CD4-positive, alpha-beta T cell treated with Interleukin-6 at 100 ng/mL for 8 hours (primary cell): ENCODE data around the gene MAGEA4.

Source experiments
- DNase-seq: peaks from one replicate; pipeline ENCODE4 v3.0.0-alpha.2; 2020; ENCODE audit warnings: mixed read lengths, low spot score

Gene MAGEA4

DNA sequence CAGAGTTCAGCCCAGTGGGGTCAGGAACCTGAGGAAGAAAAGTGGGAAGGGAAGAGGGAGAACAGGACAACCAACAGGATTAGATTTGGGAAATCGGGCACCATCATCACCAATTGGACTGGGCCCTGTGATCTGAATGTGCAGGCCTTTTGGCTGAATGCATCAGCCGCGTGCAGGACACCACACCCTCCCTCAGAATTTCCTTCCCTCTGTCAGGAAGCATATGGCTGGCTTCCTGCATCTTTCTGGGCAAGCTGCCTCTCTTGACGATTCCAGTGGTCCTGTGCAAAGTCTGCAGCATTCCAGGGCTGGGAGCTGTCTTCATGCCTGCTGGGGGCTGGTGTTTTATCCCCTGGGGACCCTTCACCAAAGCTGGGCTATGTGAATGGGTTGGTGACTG lies 16.4 kb downstream of the MAGEA4 start:
- DNase-seq: no peak

DNA sequence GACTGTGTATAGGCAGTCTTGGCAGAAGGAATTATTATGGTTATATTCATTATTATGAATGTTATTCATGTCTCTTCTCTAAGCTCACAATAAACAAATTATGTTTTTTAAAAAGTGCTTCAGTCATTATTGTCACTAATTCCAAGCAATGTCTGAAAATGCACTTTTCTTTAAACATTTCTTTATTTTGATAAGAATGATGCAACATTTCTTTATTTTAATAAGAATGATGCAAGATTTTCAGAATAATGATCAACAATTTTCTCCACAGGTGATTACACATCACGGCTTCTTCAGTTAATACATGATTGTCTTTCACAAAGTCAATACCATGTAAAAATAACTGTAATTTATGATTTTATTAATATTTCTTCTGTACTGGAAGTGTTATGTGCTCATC lies 22.7 kb downstream of the MAGEA4 start:
- DNase-seq: no peak

GRCh38 chrX:151938172-151938571 lies 25.5 kb downstream of the MAGEA4 start:
- no peak for DNase-seq

DNA sequence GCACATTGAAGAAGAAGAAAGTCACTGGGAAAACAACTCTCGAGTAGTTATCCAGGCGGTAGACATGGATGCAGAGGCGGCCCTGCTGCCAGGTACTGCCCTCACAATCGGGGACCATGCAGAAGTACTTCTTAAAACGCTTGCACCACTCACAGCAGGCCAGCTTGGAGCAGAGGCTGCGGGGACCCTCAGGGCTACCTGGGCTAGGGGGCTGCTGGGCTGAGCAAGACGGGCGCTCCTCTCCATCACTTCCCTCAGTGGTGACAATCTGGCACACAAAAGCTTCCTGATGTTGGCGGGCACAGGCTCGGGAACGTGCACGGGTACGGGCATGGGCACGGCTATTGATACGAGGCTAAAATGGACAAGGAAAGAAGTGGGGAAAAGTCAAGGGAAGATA lies 42.0 kb downstream of the MAGEA4 start:
- no peak for DNase-seq

GRCh38 chrX:151958101-151958500 lies 45.4 kb downstream of the MAGEA4 start:
- no peak for DNase-seq

DNA sequence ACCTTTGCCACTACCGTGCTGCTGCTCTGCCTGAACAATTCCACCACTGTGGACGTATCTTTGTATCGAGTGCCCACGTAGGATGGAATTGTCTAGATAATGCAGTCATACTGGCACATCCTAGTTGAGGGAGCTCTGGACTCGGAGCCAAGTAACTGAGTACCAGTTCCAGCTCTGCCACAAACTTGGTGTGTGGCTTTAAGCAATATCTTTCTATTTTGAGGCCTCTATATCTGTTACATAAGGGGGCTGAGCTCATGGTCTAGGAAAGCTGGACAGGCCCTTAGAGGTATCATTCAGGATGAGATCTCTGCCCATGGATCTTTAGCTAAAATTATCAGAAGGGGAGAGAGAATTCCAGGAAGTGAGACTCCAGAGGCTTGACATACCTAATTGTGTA lies 49.3 kb downstream of the MAGEA4 start:
- DNase-seq: no peak

- DNase-seq: no peak
These were observed 53.5 kb downstream of the MAGEA4 start for GRCh38 chrX:151966236-151966635.

GRCh38 chrX:151970027-151970426 lies 57.3 kb downstream of the MAGEA4 start:
- no peak for DNase-seq

GRCh38 chrX:151970661-151971060 lies 58.0 kb downstream of the MAGEA4 start:
- no peak for DNase-seq

- no peak for DNase-seq
These were observed 60.5 kb downstream of the MAGEA4 start for GRCh38 chrX:151973060-151973661.

DNA sequence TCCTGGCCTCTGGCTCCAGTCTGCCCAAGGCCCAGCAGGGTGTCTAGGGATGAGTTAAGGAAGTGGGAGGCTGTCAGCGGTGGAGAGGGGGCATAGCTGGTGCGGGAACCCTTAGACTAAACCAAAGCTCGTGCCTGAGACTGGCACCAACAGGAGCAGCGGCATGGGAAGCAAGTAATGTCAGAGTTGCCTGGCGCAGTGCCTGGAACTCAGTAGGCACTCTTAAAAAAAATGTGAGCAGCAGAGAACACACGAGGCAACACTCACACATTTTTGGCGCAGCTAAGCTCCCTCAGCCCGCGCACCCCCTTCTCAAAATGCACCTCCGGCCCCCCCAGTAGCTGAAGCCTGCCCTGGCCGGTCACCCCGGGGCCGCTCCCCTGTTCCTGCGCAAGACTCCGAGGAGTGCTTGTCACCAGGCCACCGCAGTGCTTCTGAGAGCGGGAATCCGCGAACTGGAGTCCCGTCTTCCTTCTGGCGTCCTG lies 61.2 kb downstream of the MAGEA4 start:
- DNase-seq: no peak
